Astrocyte (in vitro differentiated cells and primary cell): ENCODE measurements around the gene CD70.
"Not testable (repeated sequence)": the region's sequence is repeated elsewhere in the genome, so short reads cannot be mapped to it uniquely, and the experiment has no call there.

Experiments used
- CTCF ChIP-seq: IDR thresholded peaks from 2 replicates; pipeline ENCODE4 v1.5.1; 2011; ENCODE audit warnings: low read depth, mild to moderate bottlenecking, inconsistent platforms, low read length, moderate library complexity; ENCODE audit not compliant: insufficient read depth
- EZH2 ChIP-seq: IDR thresholded peaks from 2 replicates; pipeline ENCODE4 v1.6.1; 2012; ENCODE audit warnings: mild to moderate bottlenecking, low read length, inconsistent platforms; ENCODE audit not compliant: insufficient read depth

- TF ChIP-seq CTCF, EZH2: not testable (repeated sequence)
Observed at GRCh38 chr19:6597471-6598253, 6.7 kb upstream of the CD70 start.
